Neural progenitor cell (in vitro differentiated cells): ENCODE results near the gene C12orf57. TPM values are rescaled to one million over a fixed set of nuclear protein-coding genes. Genes with fewer than 3 reads are reported as not detected.
A peak's percentile ranks its signal among the peaks of the same experiment; 100 is the strongest.

Experiments used
- DNase-seq: peaks from one replicate; pipeline ENCODE4 v3.0.0-alpha.2; 2016; ENCODE audit warnings: low spot score
- H2AFZ ChIP-seq: fragments of 200-600 bp; sonication (generic); replicated peaks from 2 replicates; pipeline ENCODE4 v1.6.1; 2016; ENCODE audit warnings: antibody characterized with exemption
- H3F3A ChIP-seq: fragments of 200-600 bp; sonication (generic); 2 replicates; pipeline ENCODE4 v1.6.1; 2016; ENCODE audit warnings: antibody characterized with exemption, low read depth
- H3K27ac ChIP-seq: fragments of 200-600 bp; sonication (generic); 2 replicates; pipeline ENCODE4 v1.5.1; 2016; ENCODE audit warnings: mild to moderate bottlenecking
- H3K27me3 ChIP-seq: fragments of 200-600 bp; sonication (generic); 2 replicates; pipeline ENCODE4 v1.6.1; 2016; ENCODE audit warnings: mild to moderate bottlenecking, moderate library complexity
- H3K36me3 ChIP-seq: fragments of 200-600 bp; sonication (generic); 2 replicates; pipeline ENCODE4 v1.5.1; 2016
- H3K4me1 ChIP-seq: fragments of 200-600 bp; sonication (generic); 2 replicates; pipeline ENCODE4 v1.6.1; 2016; ENCODE audit warnings: mixed run types
- H3K4me2 ChIP-seq: fragments of 200-600 bp; sonication (generic); 2 replicates; pipeline ENCODE4 v1.6.1; 2016
- H3K4me3 ChIP-seq: fragments of 200-600 bp; sonication (generic); 2 replicates; pipeline ENCODE4 v1.5.1; 2016
- H3K79me2 ChIP-seq: fragments of 200-600 bp; sonication (generic); 2 replicates; pipeline ENCODE4 v1.6.1; 2016; ENCODE audit warnings: low read depth
- H3K9ac ChIP-seq: fragments of 200-600 bp; sonication (generic); 2 replicates; pipeline ENCODE4 v1.6.1; 2016
- H3K9me3 ChIP-seq: fragments of 200-600 bp; sonication (generic); 2 replicates; pipeline ENCODE4 v1.5.1; 2016; ENCODE audit warnings: low read depth
- H4K20me1 ChIP-seq: fragments of 200-600 bp; sonication (generic); 2 replicates; pipeline ENCODE4 v1.6.1; 2016; ENCODE audit warnings: low read depth
- H3K27ac Mint-ChIP-seq: 3 replicates; pipeline ENCODE4 v1.8.0; 2021; ENCODE audit warnings: mixed read lengths
- H3K27me3 Mint-ChIP-seq: 2 replicates; pipeline ENCODE4 v1.8.0; 2022; ENCODE audit warnings: low read depth, mild to moderate bottlenecking, inconsistent platforms, moderate library complexity, mixed read lengths; ENCODE audit not compliant: insufficient read depth
- H3K36me3 Mint-ChIP-seq: 3 replicates; pipeline ENCODE4 v1.8.0; 2021; ENCODE audit warnings: mixed read lengths
- H3K4me1 Mint-ChIP-seq: 3 replicates; pipeline ENCODE4 v1.8.0; 2021; ENCODE audit warnings: mixed read lengths
- H3K4me3 Mint-ChIP-seq: 3 replicates; pipeline ENCODE4 v1.8.0; 2021; ENCODE audit warnings: mild to moderate bottlenecking, moderate library complexity, mixed read lengths
- H3K9me3 Mint-ChIP-seq: 3 replicates; pipeline ENCODE4 v1.8.0; 2020; ENCODE audit warnings: mixed read lengths
- EZH2 ChIP-seq: fragments of 200-600 bp; sonication (generic); IDR thresholded peaks from 2 replicates; pipeline ENCODE4 v1.6.1; 2017; ENCODE audit warnings: antibody characterized with exemption, mild to moderate bottlenecking, moderate library complexity
- EZH2phosphoT487 ChIP-seq: fragments of 200-600 bp; sonication (generic); IDR thresholded peaks from 2 replicates; pipeline ENCODE4 v1.6.1; 2017; ENCODE audit warnings: antibody characterized with exemption
- total RNA-seq: library from RNA; depleted of rRNA; stranded (reverse); fragments of >200 nt; gene quantifications from 2 replicates; pipeline ENCODE4 v1.2.3, GENCODE V29; 2015; ENCODE audit warnings: low replicate concordance
- TF ChIP-seq, protein P1 (sequence below): fragments of 200-600 bp; sonication (generic); IDR thresholded peaks from 2 replicates; pipeline ENCODE4 v1.5.1; 2017; ENCODE audit warnings: antibody characterized with exemption, mild to moderate bottlenecking

C12orf57 gene
- total RNA-seq, 1 donor from 2014 or later, result 314 TPM

DNA sequence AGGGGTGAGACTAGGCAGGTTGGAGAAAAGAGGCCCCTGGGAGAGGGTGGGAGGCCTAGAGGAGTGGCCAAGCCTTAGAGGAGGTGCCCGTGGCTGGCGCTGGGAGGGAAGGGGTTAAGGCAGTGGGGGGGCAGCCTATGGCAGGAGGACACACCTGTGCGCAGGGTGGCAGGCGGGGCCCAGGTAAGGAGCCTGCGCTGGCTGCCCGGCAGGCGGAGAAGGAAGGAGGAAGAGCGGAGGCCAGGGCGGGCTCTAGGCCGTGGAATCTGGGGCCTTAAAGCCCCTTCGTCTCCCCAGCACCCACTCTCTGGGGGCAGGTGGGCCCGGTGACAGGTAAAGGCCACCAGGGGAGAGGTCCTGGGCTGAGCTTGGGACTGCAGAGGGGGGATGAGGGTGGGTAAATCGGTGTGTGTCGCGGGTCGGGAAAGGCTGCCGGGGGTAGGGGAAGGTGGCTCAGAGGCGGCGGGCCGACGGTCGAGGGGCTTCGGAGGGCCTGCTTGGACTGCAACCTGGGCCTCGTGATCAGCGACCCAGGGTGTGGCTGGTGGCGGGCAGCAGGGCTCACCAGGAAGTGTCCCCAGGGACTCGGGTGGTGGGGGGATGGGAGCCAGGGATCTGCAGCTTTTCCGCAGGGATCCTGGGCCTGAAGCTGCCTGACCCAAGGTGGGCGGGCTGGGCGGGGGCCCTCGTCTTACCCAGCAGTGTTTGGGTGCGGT is 19.4 kb downstream of the C12orf57 start:
- Histone ChIP-seq H3K9me3 (no peaks in the 10 kb centered on the region), H3K79me2 (peaks cover 7% of the 10 kb centered on the region), H3K4me1 (peaks cover 20% of the 10 kb centered on the region), H3K4me2 (peak overlapping the region; percentile 63), H3K27me3 (no peaks in the 10 kb centered on the region), H3K4me3 (no peak overlapping the region), H3K36me3 (no peaks in the 10 kb centered on the region), H3K27ac (no peak overlapping the region), H2AFZ (peak overlapping the region; percentile 46), H3K9ac (no peak overlapping the region), H3F3A (peaks cover 66% of the 10 kb centered on the region), H4K20me1 (no peaks in the 10 kb centered on the region)
- DNase-seq, result no peak
- Mint-ChIP-seq H3K4me3 (no peak overlapping the region), H3K9me3 (no peaks in the 10 kb centered on the region), H3K4me1 (peaks cover 38% of the 10 kb centered on the region), H3K36me3 (peaks cover 11% of the 10 kb centered on the region), H3K27ac (no peak overlapping the region), H3K27me3 (peaks cover 11% of the 10 kb centered on the region)
- TF ChIP-seq, protein P1, sequence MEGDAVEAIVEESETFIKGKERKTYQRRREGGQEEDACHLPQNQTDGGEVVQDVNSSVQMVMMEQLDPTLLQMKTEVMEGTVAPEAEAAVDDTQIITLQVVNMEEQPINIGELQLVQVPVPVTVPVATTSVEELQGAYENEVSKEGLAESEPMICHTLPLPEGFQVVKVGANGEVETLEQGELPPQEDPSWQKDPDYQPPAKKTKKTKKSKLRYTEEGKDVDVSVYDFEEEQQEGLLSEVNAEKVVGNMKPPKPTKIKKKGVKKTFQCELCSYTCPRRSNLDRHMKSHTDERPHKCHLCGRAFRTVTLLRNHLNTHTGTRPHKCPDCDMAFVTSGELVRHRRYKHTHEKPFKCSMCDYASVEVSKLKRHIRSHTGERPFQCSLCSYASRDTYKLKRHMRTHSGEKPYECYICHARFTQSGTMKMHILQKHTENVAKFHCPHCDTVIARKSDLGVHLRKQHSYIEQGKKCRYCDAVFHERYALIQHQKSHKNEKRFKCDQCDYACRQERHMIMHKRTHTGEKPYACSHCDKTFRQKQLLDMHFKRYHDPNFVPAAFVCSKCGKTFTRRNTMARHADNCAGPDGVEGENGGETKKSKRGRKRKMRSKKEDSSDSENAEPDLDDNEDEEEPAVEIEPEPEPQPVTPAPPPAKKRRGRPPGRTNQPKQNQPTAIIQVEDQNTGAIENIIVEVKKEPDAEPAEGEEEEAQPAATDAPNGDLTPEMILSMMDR, result no peak
- TF ChIP-seq EZH2 (no peak), EZH2phosphoT487 (no peak)

- Mint-ChIP-seq H3K9me3 (no peaks in the 10 kb centered on the region), H3K36me3 (peaks cover 15% of the 10 kb centered on the region), H3K4me3 (peak overlapping the region; percentile 21), H3K27ac (peak overlapping the region; percentile 83), H3K27me3 (peaks cover 8% of the 10 kb centered on the region), H3K4me1 (peaks cover 41% of the 10 kb centered on the region)
- Histone ChIP-seq H3K27ac (no peak overlapping the region), H4K20me1 (no peaks in the 10 kb centered on the region), H3K9ac (no peak overlapping the region), H3K9me3 (no peaks in the 10 kb centered on the region), H3K36me3 (no peaks in the 10 kb centered on the region), H2AFZ (no peak overlapping the region), H3K27me3 (no peaks in the 10 kb centered on the region), H3K4me2 (no peak overlapping the region), H3F3A (peaks cover 73% of the 10 kb centered on the region), H3K4me1 (peaks cover 20% of the 10 kb centered on the region), H3K79me2 (peaks cover 14% of the 10 kb centered on the region), H3K4me3 (no peak overlapping the region)
- DNase-seq, result no peak
- TF ChIP-seq EZH2phosphoT487, result no peak
- TF ChIP-seq, protein P1, result no peak
- no peak for TF ChIP-seq EZH2
Measured at GRCh38 chr12:6963791-6964413, 20.1 kb downstream of the C12orf57 start.

GRCh38 chr12:6964605-6965025 is 20.8 kb downstream of the C12orf57 start:
- H3K36me3 Mint-ChIP-seq, result peaks cover 19% of the 10 kb centered on the region
- Histone ChIP-seq H3K27ac (peak overlapping the region; percentile 27), H3K36me3 (no peaks in the 10 kb centered on the region), H3K4me1 (peaks cover 27% of the 10 kb centered on the region), H2AFZ (no peak overlapping the region), H3F3A (peaks cover 78% of the 10 kb centered on the region), H3K4me2 (no peak overlapping the region), H3K79me2 (peaks cover 21% of the 10 kb centered on the region), H3K27me3 (no peaks in the 10 kb centered on the region), H3K9me3 (no peaks in the 10 kb centered on the region), H3K4me3 (no peak overlapping the region), H4K20me1 (peaks cover 4% of the 10 kb centered on the region), H3K9ac (no peak overlapping the region)
- peak overlapping the region; percentile 21 for H3K4me3 Mint-ChIP-seq
- no peak for DNase-seq
- H3K27ac Mint-ChIP-seq, result peak overlapping the region; percentile 83
- H3K9me3 Mint-ChIP-seq, result no peaks in the 10 kb centered on the region
- H3K27me3 Mint-ChIP-seq, result peaks cover 8% of the 10 kb centered on the region
- TF ChIP-seq EZH2phosphoT487 (no peak), EZH2 (no peak)
- TF ChIP-seq, protein P1, result no peak
- H3K4me1 Mint-ChIP-seq, result peaks cover 40% of the 10 kb centered on the region
